ENCODE measurements around the gene DYNC2H1. TPM values are rescaled to one million over a fixed set of nuclear protein-coding genes. Genes with fewer than 3 reads are reported as not detected.

DYNC2H1 gene
- total RNA-seq, 1 donor from 2014 or later, result 25.3 TPM

DNA sequence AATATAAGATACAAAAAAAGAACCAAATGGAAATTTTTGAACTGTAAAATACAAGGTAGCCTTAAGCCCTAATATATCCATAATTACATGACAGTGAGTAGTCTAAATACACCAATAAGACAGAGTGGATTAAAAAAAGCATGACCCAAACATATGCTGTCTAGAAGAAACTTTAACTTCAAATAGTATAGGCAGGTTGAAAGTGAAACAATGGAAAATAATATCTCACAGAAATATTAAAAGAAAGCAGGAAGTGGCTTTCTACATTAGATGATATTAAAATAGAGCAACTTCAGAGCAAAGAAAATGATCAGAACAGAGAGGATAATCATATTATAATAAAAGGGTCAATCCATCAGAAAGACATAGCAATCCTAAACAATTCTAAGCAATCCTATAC lies 39.1 kb upstream of the DYNC2H1 start:
- no peaks in the 10 kb centered on the region for H3K27me3 ChIP-seq
- intact Hi-C loops (cut with DNase I), result no loop called here
- H3K9me3 ChIP-seq, result no peaks in the 10 kb centered on the region
- no peak overlapping the region for H3K27ac ChIP-seq
- TF ChIP-seq, protein P1, sequence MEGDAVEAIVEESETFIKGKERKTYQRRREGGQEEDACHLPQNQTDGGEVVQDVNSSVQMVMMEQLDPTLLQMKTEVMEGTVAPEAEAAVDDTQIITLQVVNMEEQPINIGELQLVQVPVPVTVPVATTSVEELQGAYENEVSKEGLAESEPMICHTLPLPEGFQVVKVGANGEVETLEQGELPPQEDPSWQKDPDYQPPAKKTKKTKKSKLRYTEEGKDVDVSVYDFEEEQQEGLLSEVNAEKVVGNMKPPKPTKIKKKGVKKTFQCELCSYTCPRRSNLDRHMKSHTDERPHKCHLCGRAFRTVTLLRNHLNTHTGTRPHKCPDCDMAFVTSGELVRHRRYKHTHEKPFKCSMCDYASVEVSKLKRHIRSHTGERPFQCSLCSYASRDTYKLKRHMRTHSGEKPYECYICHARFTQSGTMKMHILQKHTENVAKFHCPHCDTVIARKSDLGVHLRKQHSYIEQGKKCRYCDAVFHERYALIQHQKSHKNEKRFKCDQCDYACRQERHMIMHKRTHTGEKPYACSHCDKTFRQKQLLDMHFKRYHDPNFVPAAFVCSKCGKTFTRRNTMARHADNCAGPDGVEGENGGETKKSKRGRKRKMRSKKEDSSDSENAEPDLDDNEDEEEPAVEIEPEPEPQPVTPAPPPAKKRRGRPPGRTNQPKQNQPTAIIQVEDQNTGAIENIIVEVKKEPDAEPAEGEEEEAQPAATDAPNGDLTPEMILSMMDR (IDR thresholded peaks at IDR 0.05), result no peak
- no peak for TF ChIP-seq POLR2A (IDR thresholded peaks at IDR 0.05)
- no peak for TF ChIP-seq POLR2AphosphoS5 (IDR thresholded peaks at IDR 0.05; ENCODE audit: insufficient read depth in 1 of 2, low read depth in 1 of 2)
- H3K4me3 ChIP-seq, result no peak overlapping the region
- peaks cover 0 to 13% of the 10 kb centered on the region in 2 donors for H3K36me3 ChIP-seq
- no peaks in the 10 kb centered on the region for H3K4me1 ChIP-seq
- no peak for DNase-seq (ENCODE audit: extremely low spot score in 2 of 2)

DNA sequence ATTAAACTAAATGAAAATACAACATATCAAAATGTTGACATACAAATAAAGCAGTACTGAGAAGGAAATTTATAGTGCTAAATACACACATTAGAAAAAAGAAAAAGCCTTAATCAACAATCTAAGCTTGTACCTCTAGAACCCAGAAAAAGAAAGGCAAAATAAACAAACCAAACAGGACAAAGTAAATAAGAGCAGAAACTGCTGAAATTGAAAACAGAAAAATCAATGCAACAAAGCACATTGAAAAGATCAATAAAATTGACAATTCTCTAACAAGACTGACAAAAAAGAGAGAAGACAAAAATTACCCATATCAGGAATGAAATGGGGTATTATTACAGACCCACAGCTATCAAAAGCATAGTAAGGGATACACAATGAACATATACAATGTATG lies 38.2 kb upstream of the DYNC2H1 start:
- Histone ChIP-seq H3K27me3 (no peaks in the 10 kb centered on the region), H3K4me1 (no peaks in the 10 kb centered on the region), H3K36me3 (peaks cover 0 to 7% of the 10 kb centered on the region in 2 donors), H3K9me3 (no peaks in the 10 kb centered on the region), H3K27ac (no peak overlapping the region), H3K4me3 (no peak overlapping the region)
- no peak for DNase-seq (ENCODE audit: extremely low spot score in 2 of 2)
- intact Hi-C loops (cut with DNase I), result no loop called here
- TF ChIP-seq POLR2A (IDR thresholded peaks at IDR 0.05) (no peak), POLR2AphosphoS5 (IDR thresholded peaks at IDR 0.05; ENCODE audit: insufficient read depth in 1 of 2, low read depth in 1 of 2) (no peak)
- TF ChIP-seq, protein P1 (IDR thresholded peaks at IDR 0.05), result no peak

DNA sequence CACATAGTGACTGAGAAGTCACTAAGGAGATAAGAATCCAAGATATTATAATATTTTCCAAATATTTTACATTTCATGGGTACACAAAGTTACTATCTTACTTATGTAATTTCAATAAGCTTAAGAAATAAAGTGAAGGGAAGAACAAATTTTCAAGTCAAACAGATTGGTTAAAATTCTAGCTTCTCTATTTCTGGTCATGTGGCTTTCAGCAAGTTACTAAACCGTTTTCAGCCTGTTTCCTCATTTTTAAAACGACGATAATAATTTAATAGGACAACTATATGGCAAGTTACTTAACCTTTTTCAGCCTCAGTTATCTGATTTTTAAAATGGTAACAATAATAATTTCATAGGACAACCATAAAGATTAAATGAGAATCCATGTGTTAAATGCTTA lies 32.9 kb upstream of the DYNC2H1 start:
- TF ChIP-seq POLR2A (IDR thresholded peaks at IDR 0.05), result no peak
- TF ChIP-seq, protein P1 (IDR thresholded peaks at IDR 0.05), result no peak
- TF ChIP-seq POLR2AphosphoS5 (IDR thresholded peaks at IDR 0.05; ENCODE audit: insufficient read depth in 1 of 2, low read depth in 1 of 2), result no peak
- Histone ChIP-seq H3K4me1 (no peaks in the 10 kb centered on the region), H3K27me3 (no peaks in the 10 kb centered on the region), H3K4me3 (no peak overlapping the region), H3K36me3 (peaks cover 0 to 32% of the 10 kb centered on the region in 2 donors), H3K27ac (no peak overlapping the region), H3K9me3 (no peaks in the 10 kb centered on the region)
- no peak for DNase-seq (ENCODE audit: extremely low spot score in 2 of 2)
- intact Hi-C loops (cut with DNase I), result no loop called here

GRCh38 chr11:103077554-103077953 lies 31.7 kb upstream of the DYNC2H1 start:
- no peak overlapping the region for H3K4me3 ChIP-seq
- TF ChIP-seq, protein P1 (IDR thresholded peaks at IDR 0.05), result no peak
- TF ChIP-seq POLR2AphosphoS5 (IDR thresholded peaks at IDR 0.05; ENCODE audit: insufficient read depth in 1 of 2, low read depth in 1 of 2), result no peak
- no peak for TF ChIP-seq POLR2A (IDR thresholded peaks at IDR 0.05)
- intact Hi-C loops (cut with DNase I), result no loop called here
- H3K36me3 ChIP-seq, result peaks cover 0 to 37% of the 10 kb centered on the region in 2 donors
- no peak for DNase-seq (ENCODE audit: extremely low spot score in 2 of 2)
- H3K9me3 ChIP-seq, result no peaks in the 10 kb centered on the region
- no peaks in the 10 kb centered on the region for H3K4me1 ChIP-seq
- no peak overlapping the region for H3K27ac ChIP-seq
- no peaks in the 10 kb centered on the region for H3K27me3 ChIP-seq

DNA sequence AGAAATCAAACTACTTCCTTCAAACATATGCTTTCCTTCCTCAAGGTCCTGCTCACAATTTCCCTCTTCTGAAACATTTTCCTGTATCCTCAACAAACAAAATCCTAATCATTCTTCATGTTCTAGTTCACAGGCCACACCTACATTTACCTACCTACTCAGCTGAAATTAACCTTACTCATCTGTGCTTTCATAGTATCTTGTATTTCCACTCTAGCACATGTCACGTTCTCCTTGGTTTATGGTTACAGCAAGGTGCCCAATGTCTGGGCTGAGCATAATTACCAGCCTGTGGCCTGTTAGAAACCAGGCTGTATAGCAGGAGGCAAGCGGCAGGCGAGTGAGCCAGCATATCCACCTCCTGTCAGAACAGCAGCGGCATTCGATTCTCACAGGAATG lies 30.5 kb upstream of the DYNC2H1 start:
- no peak overlapping the region for H3K27ac ChIP-seq
- H3K36me3 ChIP-seq, result peaks cover 0 to 37% of the 10 kb centered on the region in 2 donors

More for the DNA sequence above, 30.5 kb upstream of the DYNC2H1 start:
- intact Hi-C loops (cut with DNase I), result no loop called here
- DNase-seq (ENCODE audit: extremely low spot score in 2 of 2), result no peak
- no peaks in the 10 kb centered on the region for H3K9me3 ChIP-seq
- TF ChIP-seq POLR2A (IDR thresholded peaks at IDR 0.05) (no peak), POLR2AphosphoS5 (IDR thresholded peaks at IDR 0.05; ENCODE audit: insufficient read depth in 1 of 2, low read depth in 1 of 2) (no peak)
- TF ChIP-seq, protein P1 (IDR thresholded peaks at IDR 0.05), result no peak
- no peaks in the 10 kb centered on the region for H3K4me1 ChIP-seq
- H3K27me3 ChIP-seq, result no peaks in the 10 kb centered on the region
- H3K4me3 ChIP-seq, result no peak overlapping the region
